Osteocyte (in vitro differentiated cells): ENCODE results near the gene TGM4. TPM values are rescaled to one million over a fixed set of nuclear protein-coding genes. Genes with fewer than 3 reads are reported as not detected.

Experiments used
- DNase-seq: peaks from one replicate; pipeline ENCODE4 v3.0.0; 2021; ENCODE audit warnings: mixed read lengths; ENCODE audit not compliant: unreplicated experiment; ENCODE audit errors: extremely low spot score
- H3K27ac Mint-ChIP-seq: one replicate; pipeline ENCODE4 v1.8.0; 2021; ENCODE audit warnings: mild to moderate bottlenecking, mixed read lengths; ENCODE audit not compliant: unreplicated experiment
- H3K27me3 Mint-ChIP-seq: one replicate; pipeline ENCODE4 v1.8.0; 2021; ENCODE audit warnings: mixed read lengths; ENCODE audit not compliant: unreplicated experiment
- H3K36me3 Mint-ChIP-seq: one replicate; pipeline ENCODE4 v1.8.0; 2021; ENCODE audit warnings: mixed read lengths; ENCODE audit not compliant: unreplicated experiment
- H3K4me1 Mint-ChIP-seq: one replicate; pipeline ENCODE4 v1.8.0; 2021; ENCODE audit warnings: mixed read lengths; ENCODE audit not compliant: unreplicated experiment
- H3K4me3 Mint-ChIP-seq: one replicate; pipeline ENCODE4 v1.8.0; 2021; ENCODE audit warnings: mild to moderate bottlenecking, moderate library complexity, mixed read lengths; ENCODE audit not compliant: unreplicated experiment
- H3K9me3 Mint-ChIP-seq: one replicate; pipeline ENCODE4 v1.8.0; 2021; ENCODE audit warnings: mixed read lengths; ENCODE audit not compliant: unreplicated experiment
- CTCF ChIP-seq: fragments of 200-600 bp; sonication (generic); IDR thresholded peaks from 2 replicates; pipeline ENCODE4 v1.5.0; 2021; ENCODE audit warnings: antibody characterized with exemption, mild to moderate bottlenecking, moderate library complexity
- total RNA-seq: library from RNA; stranded (reverse); gene quantifications from 2 replicates; pipeline ENCODE4 v1.2.1, GENCODE V29; 2021

TGM4 gene
- total RNA-seq, 1 donor from 2014 or later = not detected

- TF ChIP-seq CTCF = no peak
- Mint-ChIP-seq H3K4me1 (peaks cover 31% of the 10 kb centered on the region), H3K27ac (no peak overlapping the region), H3K27me3 (no peaks in the 10 kb centered on the region), H3K4me3 (no peak overlapping the region), H3K9me3 (no peaks in the 10 kb centered on the region), H3K36me3 (no peaks in the 10 kb centered on the region)
- no peak for DNase-seq
These were observed 20.1 kb downstream of the TGM4 start for GRCh38 chr3:44894485-44894884.

GRCh38 chr3:44896440-44896839, 22.0 kb downstream of the TGM4 start:
- Mint-ChIP-seq H3K27ac (no peak overlapping the region), H3K27me3 (no peaks in the 10 kb centered on the region), H3K4me1 (peaks cover 31% of the 10 kb centered on the region), H3K4me3 (no peak overlapping the region), H3K36me3 (no peaks in the 10 kb centered on the region), H3K9me3 (no peaks in the 10 kb centered on the region)
- TF ChIP-seq CTCF = no peak
- no peak for DNase-seq

- no peak overlapping the region for H3K27ac Mint-ChIP-seq
- H3K9me3 Mint-ChIP-seq = no peaks in the 10 kb centered on the region
- peaks cover 15% of the 10 kb centered on the region for H3K4me1 Mint-ChIP-seq
- no peaks in the 10 kb centered on the region for H3K27me3 Mint-ChIP-seq
- no peaks in the 10 kb centered on the region for H3K36me3 Mint-ChIP-seq
- no peak overlapping the region for H3K4me3 Mint-ChIP-seq
- no peak for DNase-seq
- no peak for TF ChIP-seq CTCF
These were observed 25.4 kb downstream of the TGM4 start for GRCh38 chr3:44899683-44900367.

- H3K36me3 Mint-ChIP-seq = no peaks in the 10 kb centered on the region
- DNase-seq = no peak
- H3K4me1 Mint-ChIP-seq = peaks cover 14% of the 10 kb centered on the region
- H3K4me3 Mint-ChIP-seq = no peak overlapping the region
- no peaks in the 10 kb centered on the region for H3K9me3 Mint-ChIP-seq
- no peak for TF ChIP-seq CTCF
- no peak overlapping the region for H3K27ac Mint-ChIP-seq
- no peaks in the 10 kb centered on the region for H3K27me3 Mint-ChIP-seq
These were observed 28.2 kb downstream of the TGM4 start for GRCh38 chr3:44902628-44903027.

- no peak for DNase-seq
These were observed 28.9 kb downstream of the TGM4 start for GRCh38 chr3:44903314-44903713.

More at GRCh38 chr3:44903314-44903713, 28.9 kb downstream of the TGM4 start:
- Mint-ChIP-seq H3K4me3 (no peak overlapping the region), H3K27ac (no peak overlapping the region), H3K27me3 (no peaks in the 10 kb centered on the region), H3K36me3 (peaks cover 2% of the 10 kb centered on the region), H3K4me1 (peaks cover 14% of the 10 kb centered on the region), H3K9me3 (no peaks in the 10 kb centered on the region)
- no peak for TF ChIP-seq CTCF
